GM18499 (cell line): ENCODE data around the gene YES1.
"Not testable (repeated sequence)": the region's sequence is repeated elsewhere in the genome, so short reads cannot be mapped to it uniquely, and the experiment has no call there.

Source experiments
- ATAC-seq: cut with Tn5 transposase; IDR thresholded peaks from one replicate; pipeline ENCODE4 v1.9.1; 2021; ENCODE audit warnings: moderate number of reproducible peaks; ENCODE audit not compliant: insufficient read depth, unreplicated experiment

Gene YES1

DNA sequence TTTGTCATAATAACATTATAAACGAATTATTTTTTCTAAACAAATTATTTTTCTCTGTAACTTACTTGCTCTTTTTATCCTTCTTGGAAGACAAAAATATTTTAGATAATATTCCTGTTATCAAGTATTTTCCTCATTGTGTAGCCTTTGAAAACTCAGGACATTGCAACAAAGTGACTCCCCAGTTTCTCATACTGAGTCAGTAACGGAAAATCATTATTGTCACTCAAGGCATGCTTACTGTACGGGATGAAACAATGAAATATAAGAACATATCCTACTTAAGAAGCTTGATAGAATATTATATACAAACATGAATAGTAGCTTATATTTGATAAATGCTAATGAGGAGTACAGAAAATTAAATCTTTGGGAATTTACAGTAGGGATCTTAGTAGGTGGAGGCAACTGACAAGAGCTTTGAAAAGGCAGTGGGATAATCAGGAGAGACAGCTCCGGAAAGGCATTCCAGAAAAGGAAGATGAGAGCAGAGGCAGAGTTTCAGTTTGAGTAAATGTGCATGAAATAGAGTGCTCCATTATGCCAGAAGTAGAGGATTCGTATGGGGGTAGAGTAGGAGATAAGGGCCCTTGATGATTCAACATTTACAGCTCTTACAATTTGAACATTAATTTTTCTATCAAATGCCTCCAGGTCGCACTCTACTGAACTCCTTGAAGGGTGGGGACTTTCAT, 14.0 kb upstream of the YES1 start:
- ATAC-seq: no peak

DNA sequence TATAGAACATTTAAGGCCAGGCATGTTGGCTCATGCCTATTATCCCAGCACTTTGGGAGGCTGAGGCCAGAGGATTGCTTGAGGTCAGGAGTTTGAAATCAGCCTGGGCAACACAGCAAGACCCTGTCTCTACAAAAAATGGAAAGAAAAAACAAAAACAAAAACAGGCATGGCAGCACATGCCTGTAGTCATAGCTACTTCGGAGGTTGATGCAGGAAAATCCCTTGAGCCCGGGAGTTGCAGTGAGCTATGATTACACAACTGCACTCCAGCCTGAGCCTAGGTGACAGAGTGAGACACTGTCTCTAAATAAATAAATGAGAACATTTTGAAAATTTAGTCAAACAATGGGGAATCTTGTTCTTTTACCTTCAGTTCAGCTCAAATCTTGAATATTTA, 12.1 kb upstream of the YES1 start:
- no peak for ATAC-seq

DNA sequence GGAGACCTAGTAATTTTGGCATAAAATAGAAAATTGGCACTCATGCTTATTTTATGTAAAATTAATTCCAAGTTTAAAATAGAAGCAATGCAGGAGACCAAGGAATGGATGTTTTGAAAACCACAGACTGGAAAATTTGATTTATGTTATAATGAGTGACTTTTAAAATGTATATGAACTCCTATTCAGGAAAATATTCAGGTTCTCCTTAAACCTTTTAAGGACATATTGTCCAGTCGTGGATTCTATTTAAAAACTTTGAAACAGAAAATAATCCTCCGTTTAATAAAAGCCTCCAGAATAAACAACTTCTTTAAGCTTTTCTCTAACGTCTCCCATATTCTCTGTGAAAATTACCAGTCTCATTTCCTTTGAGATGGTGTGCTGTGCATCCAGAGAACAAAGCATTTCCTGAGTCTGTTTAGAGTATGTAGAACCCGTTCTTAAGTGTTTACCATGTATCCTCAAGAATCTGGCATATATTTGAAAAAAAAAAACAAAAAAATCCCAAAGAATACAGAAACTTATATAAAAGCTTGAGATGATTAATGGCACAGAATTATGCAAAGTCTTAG, 8.6 kb upstream of the YES1 start:
- ATAC-seq: no peak

DNA sequence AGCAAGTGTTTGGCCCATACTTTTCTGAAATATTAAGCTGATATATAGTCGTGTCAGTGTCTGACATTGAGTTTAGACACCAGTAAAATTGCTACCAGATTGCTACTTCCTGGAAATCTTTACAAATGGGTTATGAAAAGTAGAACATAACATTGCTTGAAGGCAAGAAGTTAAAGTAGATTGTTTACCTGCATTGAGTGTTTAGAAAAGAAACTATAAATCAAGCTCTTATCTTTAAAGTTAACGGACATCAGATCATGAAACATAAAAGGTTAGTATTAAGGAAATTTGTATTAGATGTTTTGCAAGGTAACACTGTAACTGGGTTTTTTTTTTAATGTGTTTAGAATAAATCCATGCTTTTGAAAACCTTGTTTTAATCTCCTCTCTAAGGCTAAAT, 4.8 kb upstream of the YES1 start:
- ATAC-seq: no peak

DNA sequence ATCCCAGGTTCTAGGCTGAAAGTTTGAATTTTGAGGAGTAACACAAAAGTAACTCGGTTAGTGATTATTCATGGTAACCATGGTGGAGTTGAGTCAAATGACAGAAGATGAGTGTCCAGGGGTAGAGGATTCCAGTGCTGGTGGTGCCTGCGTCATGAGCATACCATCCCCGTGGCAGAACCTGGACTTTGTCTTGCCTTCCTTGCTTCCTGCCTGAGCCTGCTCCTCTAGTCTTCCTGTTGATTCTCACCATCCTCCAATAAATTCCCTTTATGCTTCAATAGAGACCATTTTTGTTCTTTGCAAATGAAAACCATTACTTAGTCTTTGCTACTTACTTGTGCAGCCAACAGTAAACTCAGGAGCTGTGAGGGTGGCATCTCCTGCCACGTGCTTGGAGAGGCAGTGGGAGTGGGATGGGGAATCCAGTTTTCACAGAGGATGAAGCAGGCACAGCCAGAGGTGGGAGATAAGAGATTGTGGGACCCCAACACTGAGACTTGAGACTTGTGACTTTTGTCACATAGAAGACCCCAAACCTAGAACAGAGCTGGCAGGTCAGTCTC, 4.1 kb upstream of the YES1 start:
- ATAC-seq: no peak

DNA sequence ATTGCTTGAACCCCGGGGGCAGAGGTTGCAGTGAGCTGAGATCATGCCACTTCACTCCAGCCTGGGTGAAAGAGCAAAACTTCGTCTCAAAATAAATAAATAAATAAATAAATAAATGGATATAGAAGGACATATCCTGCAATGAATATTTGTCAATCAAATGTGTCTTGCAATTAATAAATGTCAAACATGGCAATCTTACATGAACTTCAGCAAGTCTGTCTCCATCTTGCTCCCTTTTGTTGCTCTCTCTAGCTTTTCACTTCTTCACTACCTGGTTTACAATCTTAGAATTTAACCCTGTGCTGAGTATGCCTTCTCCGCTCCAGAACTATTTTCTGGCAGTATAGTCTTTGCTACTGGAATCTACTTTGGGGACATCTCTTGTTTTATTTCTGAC, 3.3 kb upstream of the YES1 start:
- no peak for ATAC-seq

DNA sequence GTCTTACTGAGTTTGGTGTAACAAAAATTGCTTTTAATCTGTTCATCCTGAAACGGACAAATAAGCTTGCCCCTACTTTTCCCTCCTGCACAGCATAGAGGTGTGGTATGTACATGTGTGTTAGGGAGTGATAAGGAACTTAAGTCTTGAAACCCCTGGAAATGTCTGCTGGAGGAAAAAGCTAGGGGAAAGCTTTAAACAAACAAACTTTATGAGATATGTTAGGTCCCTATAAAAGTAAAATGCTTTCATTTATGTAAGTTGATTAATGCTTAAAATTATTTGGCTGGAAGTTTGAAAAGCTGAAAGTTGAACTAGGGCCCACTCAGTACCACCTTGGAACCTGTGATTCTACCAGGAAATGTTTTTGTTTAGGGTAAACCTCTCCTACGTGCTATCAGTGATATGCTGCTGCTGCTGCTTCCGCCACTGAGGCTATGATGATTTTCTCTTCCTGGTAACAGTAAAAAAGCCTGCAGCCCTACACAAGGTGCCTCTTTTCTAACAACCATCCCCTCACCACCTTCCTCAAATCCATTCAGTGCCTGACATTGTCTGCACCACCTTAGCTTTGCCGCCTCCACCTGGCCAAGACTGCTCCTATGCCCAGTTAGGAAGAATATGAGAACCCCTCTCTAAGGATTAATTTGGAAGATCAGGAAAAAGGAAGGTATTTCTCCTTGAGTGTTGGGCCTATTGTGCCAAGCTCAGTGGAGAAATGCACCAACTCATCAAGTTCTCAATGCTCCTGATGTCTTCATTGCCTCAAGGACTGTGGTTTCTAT, 2.5 kb upstream of the YES1 start:
- ATAC-seq: no peak

DNA sequence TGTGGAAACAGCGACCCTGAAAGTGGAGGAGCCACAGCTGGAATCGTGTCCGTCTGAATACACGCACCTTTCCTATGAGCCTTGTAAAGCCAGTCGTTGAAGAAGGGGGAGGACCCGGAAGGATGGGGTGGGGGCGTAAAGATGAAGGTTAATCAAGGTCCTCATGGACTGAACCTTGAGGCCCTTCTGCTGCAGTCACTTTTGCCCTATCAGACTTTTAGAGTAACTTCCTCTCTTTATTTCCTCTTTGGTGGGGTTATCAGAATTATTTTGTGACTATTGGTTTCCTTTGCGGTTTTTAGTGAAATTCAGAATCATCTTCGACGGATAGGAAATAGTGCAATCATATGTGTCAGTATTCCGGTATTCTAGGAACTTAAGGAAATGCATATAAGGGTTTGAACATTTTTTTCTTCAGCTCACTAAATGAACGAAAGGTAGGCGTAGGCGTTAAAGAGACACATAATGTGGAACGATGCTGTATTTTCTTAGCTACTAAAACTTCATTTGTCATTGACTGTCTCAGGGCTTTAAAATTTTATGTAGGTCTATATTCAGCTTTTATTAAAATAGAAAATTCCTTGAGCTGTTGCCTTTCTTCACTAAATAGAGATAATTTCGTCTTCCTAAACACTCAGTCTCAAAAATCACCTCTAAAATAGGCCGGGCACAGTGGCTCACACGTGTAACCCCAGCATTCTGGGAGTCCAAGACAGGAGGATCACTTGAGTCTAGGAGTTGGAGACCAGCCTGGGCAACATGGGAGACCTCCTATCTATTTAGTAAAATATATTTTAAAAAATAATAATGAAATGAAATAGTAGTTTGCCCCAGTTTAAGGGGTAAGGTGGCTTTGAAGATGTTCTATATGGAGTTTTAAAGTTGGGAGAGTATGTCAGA, 1.4 kb upstream of the YES1 start:
- no peak for ATAC-seq

DNA sequence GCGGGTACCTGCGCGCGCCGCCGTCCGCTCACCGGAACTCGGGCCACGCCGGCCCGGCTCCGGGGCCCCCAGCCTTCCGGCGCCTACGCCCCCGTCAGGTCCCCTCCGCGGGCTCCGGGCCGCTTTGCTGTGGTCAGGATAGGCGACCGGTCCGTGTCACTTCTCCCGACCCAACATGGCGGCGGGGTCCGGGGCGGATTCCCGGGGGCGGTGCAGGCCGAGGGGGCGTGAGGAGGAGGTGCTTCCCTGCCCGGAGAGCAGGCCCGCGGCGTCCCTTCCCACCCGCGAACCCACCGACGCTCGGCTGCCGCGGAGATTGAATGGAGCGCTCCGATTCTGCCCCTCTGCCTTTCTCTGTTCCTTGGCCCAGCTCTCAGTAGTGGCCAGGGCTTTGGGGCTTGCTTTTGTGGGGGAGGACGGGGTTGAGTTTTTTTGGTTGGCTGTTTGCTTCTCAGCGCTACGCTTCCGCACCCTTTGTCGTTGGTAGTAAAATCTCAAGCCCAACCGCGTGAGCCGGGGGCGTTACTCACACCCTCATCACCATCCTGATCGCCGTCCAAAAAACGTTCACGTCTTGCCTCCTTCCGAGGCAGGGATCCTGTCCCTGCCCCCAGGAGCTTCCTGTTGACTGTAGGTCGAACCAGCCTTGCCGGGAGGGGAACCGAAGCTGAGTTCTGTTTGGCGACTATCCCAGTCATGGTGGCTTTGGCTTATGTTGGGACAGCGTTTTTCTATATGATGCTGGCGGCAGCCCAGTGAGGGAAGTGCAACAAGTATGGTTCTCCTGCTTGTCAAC, 532 bp upstream of the YES1 start:
- no peak for ATAC-seq

DNA sequence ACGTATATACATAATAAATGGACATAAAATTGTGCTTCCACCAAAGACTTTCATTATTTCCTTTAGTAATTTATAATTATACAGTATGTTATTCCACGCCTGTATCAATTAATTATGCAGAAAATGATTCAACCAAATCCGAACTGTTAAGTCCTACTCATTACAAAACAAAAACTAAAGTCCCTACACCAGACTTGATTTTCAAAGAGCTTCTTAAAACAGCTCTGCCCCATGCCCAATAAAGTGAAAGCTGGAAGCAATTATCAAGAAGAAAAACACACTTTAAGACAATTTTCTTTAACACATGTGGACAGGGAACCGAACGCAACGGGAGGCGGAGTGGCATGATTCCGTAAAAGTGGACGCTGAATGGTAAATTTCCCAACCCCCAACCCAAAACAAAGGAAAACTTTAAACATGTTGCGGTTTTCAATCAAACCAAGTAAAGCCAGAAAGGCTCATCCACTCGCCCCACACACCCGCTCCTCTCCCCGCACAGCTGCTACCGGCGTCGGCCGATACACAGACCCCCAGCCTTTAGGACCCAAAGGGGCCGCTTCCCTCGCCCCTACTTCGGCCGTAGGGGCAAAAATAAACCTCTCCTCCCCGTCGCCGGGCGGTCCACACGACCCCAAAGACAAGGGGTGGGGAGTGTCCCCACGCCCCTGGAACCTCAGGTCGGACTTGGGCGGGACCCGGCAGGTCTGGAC, 705 bp downstream of the YES1 start:
- ATAC-seq: no peak

DNA sequence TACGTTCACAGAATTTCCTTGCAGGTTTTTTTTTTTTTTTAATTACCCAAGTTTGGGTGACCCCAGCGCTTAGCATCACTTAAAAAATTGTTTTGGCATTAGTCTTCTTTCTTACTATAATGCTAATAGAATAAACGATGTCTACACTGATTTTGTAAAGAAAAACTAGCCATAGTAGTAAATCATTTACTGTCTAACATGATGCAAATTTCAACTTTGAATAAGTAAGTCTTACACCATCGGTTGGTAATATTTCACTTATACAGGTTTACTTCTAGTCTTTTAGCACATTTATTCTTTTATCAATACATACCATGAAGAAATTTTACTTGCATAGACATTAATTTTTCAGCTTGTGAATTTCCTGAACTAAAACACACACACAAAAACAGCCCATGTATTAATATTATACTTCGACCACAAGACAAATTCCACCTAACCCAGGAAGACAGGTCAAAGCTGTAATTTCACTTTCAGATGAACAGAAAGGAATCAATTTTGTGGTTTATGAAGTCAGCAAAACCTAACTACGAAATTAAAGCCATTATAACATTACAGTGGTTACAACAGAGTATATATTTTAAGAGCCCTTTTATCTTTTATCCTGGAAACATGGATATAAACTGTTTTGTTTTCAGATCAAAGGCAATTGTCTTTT, 1.9 kb downstream of the YES1 start:
- ATAC-seq: peak; percentile 38

DNA sequence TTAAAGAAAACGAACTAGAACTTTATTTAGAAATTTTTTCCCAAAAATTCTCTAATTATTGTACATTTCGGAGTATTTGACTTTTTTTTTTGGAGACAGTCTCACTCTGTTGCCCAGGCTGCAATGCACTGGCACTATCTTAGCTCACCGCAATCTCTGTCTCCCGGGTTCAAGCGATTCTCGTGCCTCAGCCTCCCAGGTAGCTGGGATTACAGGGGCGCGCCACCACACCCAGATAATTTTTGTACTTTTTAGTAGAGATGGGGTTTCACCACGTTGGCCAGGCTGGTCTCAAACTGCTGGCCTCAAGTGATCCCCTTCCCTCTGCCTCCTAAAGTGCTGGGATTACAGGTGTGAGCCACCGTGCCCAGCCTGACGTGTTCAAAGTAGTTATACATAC, 2.8 kb downstream of the YES1 start:
- ATAC-seq: not testable (repeated sequence)

DNA sequence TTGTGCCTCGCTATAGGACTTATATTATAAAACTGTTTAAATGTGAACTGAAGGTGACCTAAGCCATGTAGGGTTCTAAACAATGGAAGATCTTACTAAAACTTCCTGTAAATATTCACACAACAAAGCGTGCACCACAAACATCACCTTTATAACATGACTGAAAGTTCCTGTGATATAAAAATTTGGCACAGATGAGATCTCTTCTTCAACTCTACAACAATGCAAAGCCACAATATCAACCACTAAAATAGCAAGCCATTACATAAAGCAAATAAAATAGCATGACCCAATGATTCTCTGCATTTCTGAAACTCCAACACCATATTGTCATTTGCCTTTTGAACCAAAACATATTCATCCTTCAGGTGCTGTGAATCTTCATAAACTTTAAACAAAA, 3.5 kb downstream of the YES1 start:
- no peak for ATAC-seq

DNA sequence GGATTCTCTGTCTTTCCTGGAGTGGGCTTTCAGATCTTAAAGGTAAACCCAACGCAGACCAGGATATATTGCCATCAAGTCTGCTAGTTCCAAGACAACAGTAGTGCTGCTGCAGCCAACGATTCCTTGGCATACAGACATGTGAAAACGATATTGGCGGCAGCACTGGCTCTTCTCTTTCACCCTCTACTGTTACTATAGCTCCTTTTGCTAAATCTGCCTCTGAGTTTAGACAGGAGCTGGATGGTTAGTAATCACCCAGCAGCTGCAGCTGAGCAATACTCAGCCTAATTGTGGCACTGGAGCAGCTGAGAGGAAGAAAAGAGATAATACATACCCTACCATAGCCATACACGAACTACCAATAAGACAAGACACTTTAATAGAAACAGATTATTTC, 4.0 kb downstream of the YES1 start:
- ATAC-seq: no peak

DNA sequence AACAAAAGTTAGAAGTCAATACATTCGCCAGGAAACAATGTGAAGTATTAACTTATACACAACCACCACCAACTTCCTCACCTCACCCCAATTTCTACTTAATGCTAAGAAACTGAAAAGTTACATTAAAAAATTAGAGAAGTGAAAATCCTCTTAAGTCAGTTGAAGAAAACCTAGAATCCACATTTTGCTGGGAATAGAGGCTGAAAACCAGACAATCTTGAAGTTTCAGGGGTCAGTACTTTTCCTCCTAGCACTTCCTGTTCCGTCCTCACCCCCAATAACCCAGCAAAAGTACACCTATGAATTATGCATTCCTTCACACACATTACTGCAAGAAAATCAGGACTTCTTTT, 6.3 kb downstream of the YES1 start:
- ATAC-seq: no peak

DNA sequence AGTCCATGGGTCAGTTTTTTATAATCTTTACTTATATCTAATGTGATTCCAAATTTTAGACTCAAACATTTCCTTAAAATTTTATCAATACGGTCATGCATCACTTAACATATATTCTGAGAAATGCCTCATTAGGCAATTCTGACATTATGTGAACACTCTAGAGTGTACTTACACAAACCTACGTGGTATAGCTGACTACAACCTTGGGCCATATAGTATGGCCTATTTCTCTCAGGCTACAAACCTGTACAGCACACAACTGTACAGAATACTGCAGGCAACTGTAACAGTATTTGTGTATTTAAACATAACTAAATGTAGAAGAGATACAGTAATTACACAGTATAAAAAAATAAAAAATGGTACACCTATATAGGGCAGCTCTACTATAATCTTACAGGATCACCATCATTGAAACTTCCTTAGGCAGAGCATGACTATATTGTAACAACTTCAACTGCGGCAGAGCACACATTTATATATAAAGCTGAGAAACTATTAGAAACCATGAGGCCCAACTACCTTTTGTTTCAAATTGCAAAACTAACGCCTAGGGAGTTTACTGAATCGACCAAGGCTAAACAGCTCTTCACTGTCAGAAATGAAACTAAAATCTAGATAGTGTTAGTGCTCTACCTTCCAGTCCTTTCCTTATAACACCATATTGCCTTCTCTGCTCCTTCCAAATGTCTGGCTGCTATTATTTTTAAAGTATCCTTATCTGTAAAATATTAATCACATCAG, 6.9 kb downstream of the YES1 start:
- no peak for ATAC-seq

DNA sequence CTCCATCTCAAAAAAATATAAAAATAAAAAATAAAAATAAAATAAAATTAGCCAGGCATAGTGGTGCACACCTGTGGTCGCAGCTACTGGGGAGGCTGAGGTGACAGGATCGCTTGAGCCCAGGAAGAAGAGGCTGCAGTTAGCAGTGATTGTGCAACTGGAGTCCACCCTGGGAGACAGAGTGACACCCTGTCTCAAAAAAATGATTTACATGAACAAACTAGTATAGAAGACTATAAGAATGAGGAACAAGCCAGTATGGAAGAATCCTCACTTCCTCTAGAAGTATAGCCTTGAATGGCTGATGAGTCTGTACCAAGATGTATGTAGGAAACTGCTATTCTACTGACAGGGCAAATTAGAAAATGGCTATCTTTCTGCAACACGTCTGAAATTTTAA, 10.9 kb downstream of the YES1 start:
- no peak for ATAC-seq

DNA sequence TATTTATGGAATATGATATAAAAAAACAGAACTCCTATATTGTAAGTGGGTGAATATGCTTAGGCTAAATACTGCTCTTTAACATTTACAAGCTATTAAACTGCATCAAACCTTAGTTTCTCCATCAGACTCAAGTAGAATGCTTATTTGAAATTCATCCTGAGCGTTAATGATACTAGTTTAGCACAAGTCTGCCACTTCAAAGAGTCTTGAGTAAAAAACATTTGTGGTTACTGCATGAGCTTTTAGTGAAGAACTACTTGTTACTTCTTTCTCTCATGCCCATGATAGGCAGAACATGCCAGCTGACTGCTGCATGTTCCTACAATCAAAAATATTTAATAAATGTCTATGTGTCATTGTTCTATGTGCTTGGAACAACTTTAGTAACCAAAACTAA, 12.1 kb downstream of the YES1 start:
- ATAC-seq: no peak
